Esophagus squamous epithelium (tissue), 4 donors: ENCODE measurements around the gene TMEM9B.

ENCODE experiments used
- CTCF ChIP-seq, 6 experiments: fragments of 450-650 bp in 4 of 6; fragments of 200-600 bp in 2 of 6; sonication (generic) in 2 of 6; IDR thresholded peaks; one replicate each; pipeline ENCODE4 v1.5.1; 2016 to 2019; ENCODE audit warnings: antibody characterized with exemption in 6 of 6, mild to moderate bottlenecking in 4 of 6, moderate library complexity in 4 of 6
- POLR2A ChIP-seq, 4 donors: fragments of 450-650 bp; IDR thresholded peaks; one replicate each; pipeline ENCODE4 v1.6.1; 2017; ENCODE audit warnings: antibody characterized with exemption in 4 of 4, mild to moderate bottlenecking in 4 of 4, moderate library complexity in 3 of 4

GRCh38 chr11:9005087-9005486, 40.8 kb upstream of the TMEM9B start:
- TF ChIP-seq CTCF (IDR thresholded peaks at IDR 0.05) (no peak), POLR2A (IDR thresholded peaks at IDR 0.05) (no peak)
